Measurements from ENCODE around the gene DVL2.

DVL2 gene

GRCh38 chr17:7218166-7218565 is 16.2 kb downstream of the DVL2 start:
- no peak for DNase-seq

GRCh38 chr17:7217113-7217987 is 17.0 kb downstream of the DVL2 start:
- no peak for DNase-seq

DNA sequence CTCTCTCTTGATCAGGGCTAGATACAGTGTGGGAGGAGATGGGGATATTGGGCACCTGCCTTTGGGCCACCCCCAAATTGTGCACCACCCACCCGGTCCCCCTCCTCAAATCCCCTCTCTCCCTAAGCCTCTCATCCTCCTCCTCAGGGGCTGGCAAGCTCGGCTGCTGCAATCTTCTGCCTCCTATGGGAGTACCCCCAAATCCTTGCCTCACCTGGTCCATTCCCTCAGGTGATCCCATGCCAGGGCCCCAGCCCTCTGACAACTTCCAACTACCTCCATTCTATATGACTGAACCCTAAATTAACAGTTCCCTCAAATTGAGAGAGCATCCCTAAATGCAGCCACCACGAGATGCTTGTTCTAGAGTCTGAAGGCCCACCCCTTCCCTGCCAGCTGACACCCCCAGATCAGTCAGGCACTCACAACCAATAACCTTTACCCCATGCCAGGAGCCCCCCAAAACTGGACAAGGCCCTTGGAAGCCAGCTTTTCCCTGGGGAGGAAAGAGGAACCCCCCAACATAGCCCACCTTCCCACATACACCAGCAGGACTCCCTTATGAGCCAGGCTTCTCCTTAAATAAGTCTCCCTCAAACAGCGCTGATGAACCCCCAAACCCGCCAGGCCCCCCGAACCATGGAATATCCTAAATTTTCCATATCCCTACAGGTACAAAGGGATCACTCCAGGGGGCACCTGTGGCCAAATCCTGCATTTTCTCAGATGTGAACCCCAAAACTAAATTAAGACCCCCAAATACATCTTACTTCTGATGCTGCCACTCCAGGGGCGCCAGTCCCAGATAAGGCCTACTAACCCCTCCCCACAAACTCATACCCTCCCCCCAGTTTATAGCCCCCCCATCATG is 17.8 kb downstream of the DVL2 start:
- no peak for DNase-seq

DNA sequence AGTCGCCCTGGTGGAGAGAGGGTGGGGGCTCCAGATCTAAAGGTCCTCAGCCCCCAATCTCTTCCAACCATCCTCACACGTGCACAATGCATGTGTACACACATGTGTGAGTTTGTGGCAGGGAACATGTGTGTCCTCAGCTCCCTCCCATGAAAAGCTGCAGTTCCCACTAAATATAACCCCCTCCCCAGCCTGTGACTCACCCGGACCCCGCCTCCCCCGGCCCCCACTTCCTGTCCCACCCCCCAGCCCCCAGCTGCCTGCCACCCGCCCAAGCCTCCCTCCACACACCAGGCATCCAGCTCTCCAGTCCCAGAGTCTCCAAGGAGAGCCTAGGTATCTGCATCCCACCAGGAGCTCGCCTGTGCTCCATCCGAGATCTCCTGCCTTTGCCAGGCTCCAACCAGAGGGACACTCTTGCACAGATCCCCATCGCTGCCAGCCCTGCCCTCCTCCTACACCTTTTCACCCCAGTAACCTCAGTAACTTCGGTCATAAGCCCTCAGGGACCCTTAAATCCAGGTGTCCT is 18.6 kb downstream of the DVL2 start:
- no peak for DNase-seq

- no peak for DNase-seq
Measured at GRCh38 chr17:7215136-7215638, 19.1 kb downstream of the DVL2 start.

DNA sequence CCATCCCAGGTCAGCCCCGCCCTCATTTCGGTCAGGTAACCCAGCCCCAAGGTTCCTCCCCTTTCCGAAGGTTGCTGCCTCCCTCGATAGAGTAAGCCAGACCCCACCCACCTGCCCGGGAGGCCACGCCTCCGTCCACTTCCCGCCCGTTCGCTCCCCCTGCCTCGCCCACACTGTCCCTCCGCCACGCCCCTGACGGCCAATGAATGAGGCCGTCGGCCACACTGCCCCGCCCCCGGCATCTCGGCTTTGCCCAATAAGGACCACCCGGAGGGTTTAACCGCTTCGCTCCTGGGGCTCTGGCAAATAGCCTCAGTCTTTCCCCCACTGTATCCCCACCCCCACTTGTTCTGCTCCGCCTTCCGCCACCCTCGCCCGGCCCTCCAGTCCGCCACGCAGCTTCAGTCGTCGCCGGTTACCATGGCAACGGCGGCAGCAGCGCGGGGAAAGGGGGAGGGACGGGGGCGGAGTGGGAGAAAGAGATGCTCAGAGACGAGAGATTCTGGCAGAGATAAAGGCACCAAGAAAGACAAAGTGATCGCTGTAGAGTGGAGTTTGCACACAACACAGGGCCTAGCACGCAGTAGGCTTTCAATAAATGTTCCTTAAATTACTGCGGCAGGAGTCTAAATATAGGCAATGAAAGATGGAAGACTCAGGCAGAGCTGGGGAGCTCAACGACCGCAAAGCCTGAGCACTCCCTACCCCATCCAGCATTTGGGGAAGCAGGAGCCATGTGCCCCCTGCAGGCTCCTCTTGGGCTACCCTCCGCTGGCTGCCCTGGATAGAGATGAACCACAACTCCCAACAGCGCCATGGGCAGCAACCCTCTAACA is 19.8 kb downstream of the DVL2 start:
- peak; percentile 100 for DNase-seq

- DNase-seq = peak; percentile 81
Measured at GRCh38 chr17:7213895-7214299, 20.4 kb downstream of the DVL2 start.

GRCh38 chr17:7211491-7212273 is 22.6 kb downstream of the DVL2 start:
- no peak for DNase-seq

DNA sequence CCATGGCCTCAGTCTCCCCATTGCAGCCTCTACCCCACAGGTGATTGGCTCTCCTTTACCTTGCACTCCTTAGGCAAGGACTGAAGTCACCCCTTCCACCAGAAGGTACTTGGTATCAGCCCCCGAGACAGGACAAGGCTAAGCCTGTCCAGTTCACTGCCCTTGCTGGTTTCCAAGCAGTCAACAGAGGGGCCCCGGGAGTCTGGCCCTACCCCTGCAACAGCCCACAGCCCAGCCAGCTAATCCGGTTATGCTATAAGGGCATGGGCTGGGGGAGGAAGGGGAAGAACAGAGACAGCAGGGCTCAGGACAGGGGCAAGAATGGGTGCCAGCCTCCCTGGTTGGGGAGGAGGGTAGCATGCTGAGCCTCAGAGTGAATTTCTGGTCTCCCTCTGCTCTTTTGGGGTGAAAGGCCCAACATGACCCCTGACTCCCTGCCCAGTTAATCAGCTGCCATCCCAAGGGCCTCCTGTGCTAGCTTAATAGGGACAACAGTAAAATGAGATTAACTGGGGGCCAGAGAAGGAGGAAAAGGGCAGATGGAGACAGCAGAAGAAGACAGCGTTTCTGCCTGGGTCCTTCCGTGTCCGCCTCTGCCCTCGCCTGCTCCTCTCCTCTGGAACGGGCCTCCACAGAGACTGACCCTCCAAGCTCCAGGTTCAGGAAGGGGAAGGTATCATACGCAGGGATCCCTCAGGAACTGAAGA is 25.4 kb downstream of the DVL2 start:
- no peak for DNase-seq

DNA sequence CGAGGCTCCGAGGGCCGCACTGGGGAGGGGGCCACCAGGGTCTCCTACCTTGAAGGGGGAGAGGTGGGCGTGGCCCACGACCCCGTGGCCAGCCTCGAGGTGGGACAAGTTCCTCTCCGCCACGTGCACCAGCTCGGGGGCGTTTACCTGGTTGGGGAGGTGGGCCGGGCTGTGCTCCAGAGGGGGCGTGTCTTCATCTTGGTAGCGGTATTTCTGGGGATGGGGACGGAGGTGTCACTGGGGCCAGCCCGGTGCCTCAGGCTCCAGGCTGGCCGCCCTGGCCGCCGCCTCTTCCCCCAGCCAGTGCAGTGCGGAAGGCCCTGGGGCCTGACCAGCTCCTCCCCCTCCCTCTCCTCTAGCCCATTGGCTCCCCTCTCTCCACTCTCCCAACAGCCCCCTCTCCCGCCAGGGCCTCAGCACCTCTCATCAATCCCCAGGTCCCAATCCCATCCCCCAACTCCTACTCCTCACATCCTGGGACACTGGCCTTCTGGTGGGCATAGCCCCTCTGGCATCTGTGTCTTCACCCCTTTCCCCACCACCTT is 26.2 kb downstream of the DVL2 start:
- DNase-seq = no peak

DNA sequence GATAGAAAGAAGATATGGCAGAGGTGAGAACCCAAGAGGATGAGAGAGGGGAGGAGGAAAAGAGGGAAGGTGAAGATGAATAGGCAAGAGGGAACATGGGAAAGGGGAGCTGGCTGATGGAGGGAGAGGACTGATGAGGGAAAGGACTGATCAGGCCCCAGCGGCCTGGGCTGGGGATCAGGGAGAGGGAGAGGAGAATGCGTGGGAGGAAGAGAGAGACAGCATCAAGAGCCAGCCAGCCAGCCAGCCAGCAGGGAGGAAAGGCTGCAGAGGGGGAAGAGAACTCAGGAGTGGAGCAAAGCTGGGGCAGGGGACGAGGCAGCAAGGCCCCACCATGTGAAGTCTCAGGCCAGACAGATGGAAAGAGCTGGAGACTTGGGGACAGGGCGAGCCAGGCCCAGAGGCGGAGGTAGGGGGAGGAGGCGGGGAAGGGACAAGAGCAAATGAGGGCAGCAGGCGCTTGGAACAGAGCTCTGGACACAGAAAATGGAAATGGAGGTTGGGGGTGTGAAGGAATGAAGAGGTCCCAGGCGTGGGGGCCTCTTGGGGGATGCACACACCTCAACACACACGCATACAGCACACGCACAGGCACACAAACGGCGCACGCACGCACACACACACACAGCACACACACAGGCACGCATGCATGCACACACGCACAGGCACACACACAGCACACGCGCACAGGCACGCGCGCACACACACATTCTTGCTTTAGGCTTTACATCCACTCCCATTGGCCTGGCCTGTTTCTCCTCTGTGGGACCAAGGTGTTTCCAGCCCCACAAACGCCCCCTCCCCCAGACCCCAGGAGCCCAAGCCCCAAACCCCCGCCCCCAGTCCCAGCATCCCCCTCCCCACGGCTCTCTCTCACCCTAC is 27.0 kb downstream of the DVL2 start:
- no peak for DNase-seq

- DNase-seq = no peak
Measured at GRCh38 chr17:7205561-7205960, 28.8 kb downstream of the DVL2 start.

DNA sequence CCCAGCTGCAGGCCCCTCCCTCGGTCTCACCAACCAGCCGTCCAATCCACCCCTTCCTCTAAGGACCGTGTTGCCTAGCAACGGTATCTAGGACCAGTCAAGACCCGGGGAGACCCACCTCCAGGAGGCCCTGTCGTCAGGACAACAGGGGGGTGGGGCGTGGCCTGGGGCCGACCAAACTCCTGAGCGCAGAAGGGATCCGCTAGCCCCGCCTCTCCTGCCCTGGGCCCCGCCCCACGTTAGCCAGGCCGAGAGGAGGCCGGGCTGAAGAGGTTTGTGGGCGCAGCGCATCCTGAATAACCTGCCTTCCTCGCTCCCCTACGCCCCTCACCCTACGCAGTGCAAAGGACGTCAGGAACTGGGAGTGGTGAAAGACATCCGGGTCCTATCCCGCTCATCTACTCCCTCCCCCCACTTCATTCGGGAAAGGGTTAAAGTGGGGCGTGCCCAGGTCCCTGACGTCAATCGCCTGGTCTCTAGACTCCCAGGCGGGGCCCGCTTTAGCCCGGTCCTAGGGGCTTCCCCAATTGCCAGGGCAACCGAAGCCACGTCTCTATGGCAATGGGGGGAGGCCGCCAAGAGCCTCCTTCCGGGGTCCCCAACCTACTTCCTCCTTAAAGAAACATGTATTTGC is 29.4 kb downstream of the DVL2 start:
- DNase-seq = peak; percentile 96

GRCh38 chr17:7204336-7204735 is 30.0 kb downstream of the DVL2 start:
- DNase-seq = no peak

DNA sequence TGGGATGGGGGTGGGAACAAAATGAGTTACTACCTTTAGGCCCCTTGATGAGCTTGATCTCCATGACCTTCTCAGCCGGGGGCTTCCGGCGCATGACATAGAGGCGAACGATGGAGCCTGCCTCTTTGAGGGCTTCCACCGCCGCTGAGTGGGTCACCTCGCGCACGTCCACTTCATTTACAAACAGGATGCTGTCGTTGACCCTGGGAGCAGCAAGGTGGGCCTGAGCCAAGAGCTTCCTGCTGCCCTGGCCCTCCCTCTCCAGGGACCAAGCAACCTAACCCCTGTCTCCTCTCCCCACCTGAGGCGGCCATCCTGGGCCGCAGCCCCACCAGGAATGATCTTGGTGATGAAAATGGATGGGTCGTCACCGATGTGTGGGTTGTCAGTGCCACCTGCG is 30.9 kb downstream of the DVL2 start:
- DNase-seq = no peak

GRCh38 chr17:7196651-7197401 is 37.5 kb downstream of the DVL2 start:
- no peak for DNase-seq

DNA sequence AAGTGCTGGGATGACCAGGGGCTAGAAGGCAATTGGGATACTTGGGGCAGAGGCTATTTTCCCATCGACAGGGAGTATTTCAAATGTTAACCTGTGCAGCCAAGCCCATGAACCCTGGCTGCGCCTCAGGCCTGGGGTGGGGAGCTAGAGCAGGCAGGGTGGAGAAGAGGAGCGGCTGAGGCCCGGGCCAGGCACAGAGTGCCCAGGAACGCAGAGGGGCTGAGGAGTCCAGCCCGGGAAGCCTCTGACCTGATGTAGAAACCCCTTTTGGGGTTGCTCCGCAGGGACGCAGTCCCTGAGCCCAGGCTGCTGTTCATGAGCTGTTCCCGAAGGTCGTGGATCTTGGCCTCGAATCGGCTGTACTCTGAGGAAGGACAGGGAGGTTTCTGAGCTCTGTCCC is 38.3 kb downstream of the DVL2 start:
- DNase-seq = no peak

DNA sequence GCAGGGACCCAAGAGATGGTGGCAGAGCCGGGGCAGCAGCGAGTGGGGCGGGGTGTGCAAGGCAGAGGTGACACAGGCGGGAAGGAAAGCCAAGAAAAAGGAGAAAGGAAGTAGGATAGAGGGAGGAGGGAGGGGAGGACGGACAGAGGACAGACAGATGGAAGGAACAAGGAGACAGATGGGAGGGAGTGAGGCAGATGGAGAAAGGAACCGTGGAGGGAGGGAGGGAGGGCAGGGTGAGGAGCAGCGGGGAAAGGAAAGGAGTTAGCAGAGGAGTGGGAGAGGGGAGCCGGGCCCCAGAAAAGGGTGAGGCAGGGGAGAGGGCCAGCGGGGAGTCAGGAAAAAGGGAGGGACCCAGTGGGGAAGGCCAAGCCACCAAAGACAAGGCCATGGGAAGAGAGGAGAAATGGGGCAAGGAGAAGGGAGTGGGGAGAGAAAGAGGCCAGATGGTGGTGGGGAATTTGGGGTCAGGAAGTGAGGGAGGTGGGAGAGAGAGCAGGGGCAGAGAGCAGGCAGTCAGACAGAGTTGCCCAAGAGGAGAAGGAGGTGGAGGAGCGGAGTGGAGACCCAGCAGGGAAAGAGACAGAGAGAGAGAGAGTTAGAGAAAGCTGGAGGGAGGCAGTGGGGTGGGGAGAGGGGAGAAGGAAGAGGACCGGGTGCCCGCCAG is 41.9 kb downstream of the DVL2 start:
- DNase-seq = no peak
